ENCODE data around the gene MT3.

DNA sequence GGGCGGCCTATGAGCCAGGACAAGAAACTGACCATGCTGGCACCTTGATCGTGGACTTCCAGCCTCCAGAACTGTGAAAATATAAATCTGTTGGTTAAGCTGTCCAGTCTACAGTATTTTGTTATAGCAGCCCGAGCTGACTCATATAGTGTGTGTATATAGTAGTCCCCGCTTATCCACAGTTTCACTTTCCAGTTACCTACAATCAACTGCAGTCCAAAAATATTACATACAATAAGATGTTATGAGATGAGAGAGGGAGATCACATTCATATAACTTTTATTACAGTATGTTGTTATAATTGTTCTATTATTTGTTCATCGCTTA, 4.9 kb downstream of the MT3 start:
- TF ChIP-seq EZH2 (IDR thresholded peaks at IDR 0.05) (no peak), POLR2AphosphoS5 (IDR thresholded peaks at IDR 0.05; ENCODE audit: borderline replicate concordance, low read depth, low read length) (no peak), FOXP2 (optimal IDR thresholded peaks at IDR 0.05; ENCODE audit: control extremely low read depth, extremely low read length, insufficient read depth) (no peak)

Measured in SK-N-MC (cell line).